BE2C (cell line): ENCODE measurements around the gene PCSK1N.

Source experiments
- DNase-seq: peaks from one replicate; pipeline ENCODE4 v3.0.0-alpha.2; 2020
- H3K27me3 ChIP-seq: fragments of 250-450 bp; sonication (Bioruptor Pico); 2 replicates; pipeline ENCODE4 v1.5.1; 2020; ENCODE audit warnings: mild to moderate bottlenecking
- H3K36me3 ChIP-seq: fragments of 250-450 bp; sonication (Bioruptor Pico); 2 replicates; pipeline ENCODE4 v1.5.1; 2020; ENCODE audit warnings: mild to moderate bottlenecking
- H3K4me1 ChIP-seq: fragments of 250-450 bp; sonication (Bioruptor Pico); 2 replicates; pipeline ENCODE4 v1.5.1; 2020
- H3K4me3 ChIP-seq: 2 replicates; pipeline ENCODE4 v1.5.1; 2011; ENCODE audit warnings: low read depth, low read length
- H3K9me3 ChIP-seq: fragments of 250-450 bp; sonication (Bioruptor Pico); 2 replicates; pipeline ENCODE4 v1.5.1; 2020
- TF ChIP-seq, protein P1 (sequence below): IDR thresholded peaks from 2 replicates; pipeline ENCODE4 v1.5.1; 2012; ENCODE audit warnings: mild to moderate bottlenecking, low read depth, low read length

Gene PCSK1N

DNA sequence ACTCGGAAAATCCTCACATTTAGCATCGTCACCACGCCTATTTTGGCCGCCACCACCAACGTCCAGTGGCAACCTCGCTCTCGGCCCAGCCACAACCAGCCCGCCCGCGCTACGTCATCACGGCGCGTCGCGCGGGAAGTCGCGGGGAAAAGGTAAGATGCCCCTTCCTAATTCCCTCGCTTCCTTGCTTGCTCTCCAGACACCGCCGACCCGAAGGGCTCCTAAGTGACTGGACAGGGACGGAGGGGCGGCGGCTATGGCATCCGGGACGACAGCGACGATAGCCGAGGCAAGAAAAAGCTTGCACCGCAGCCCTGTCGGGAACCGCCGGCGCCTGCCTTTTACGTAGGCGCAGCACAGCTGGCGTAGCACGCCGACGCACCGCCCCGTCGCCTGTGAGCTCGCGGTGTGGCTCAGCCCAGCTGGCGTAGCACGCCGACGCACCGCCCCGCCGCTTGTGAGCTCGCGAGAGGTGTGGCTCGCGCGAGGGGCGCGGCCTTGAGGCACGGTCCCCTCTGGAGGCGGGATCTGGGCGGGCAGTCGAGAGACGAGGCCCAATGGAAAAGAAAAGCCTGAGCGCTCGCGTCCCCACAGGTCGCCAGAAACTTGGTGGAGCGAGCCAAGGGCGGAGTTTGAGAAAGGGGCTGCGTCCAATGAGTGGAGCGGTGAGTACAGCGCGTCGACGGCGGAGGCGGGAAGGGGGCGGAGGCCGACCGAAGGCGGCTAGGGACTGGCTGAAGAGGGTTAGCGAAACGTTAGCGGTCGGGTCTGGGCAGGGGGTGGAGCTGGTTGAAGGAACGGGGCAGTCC is 33.9 kb downstream of the PCSK1N start, which contains the start of gene HDAC6:
HDAC6 (plus strand) TSS at position 788 of the 809 bp plus-strand sequence. CDS start 626 bp downstream, outside the sequence.
- peak; percentile 97 for DNase-seq
- Histone ChIP-seq H3K4me3 (peak within 1 kb of the TSS; percentile 76), H3K36me3 (no peaks in the 10 kb centered on the region), H3K27me3 (no peaks in the 10 kb centered on the region), H3K9me3 (no peaks in the 10 kb centered on the region), H3K4me1 (no peaks in the 10 kb centered on the region)
- TF ChIP-seq, protein P1, sequence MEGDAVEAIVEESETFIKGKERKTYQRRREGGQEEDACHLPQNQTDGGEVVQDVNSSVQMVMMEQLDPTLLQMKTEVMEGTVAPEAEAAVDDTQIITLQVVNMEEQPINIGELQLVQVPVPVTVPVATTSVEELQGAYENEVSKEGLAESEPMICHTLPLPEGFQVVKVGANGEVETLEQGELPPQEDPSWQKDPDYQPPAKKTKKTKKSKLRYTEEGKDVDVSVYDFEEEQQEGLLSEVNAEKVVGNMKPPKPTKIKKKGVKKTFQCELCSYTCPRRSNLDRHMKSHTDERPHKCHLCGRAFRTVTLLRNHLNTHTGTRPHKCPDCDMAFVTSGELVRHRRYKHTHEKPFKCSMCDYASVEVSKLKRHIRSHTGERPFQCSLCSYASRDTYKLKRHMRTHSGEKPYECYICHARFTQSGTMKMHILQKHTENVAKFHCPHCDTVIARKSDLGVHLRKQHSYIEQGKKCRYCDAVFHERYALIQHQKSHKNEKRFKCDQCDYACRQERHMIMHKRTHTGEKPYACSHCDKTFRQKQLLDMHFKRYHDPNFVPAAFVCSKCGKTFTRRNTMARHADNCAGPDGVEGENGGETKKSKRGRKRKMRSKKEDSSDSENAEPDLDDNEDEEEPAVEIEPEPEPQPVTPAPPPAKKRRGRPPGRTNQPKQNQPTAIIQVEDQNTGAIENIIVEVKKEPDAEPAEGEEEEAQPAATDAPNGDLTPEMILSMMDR, result no peak

DNA sequence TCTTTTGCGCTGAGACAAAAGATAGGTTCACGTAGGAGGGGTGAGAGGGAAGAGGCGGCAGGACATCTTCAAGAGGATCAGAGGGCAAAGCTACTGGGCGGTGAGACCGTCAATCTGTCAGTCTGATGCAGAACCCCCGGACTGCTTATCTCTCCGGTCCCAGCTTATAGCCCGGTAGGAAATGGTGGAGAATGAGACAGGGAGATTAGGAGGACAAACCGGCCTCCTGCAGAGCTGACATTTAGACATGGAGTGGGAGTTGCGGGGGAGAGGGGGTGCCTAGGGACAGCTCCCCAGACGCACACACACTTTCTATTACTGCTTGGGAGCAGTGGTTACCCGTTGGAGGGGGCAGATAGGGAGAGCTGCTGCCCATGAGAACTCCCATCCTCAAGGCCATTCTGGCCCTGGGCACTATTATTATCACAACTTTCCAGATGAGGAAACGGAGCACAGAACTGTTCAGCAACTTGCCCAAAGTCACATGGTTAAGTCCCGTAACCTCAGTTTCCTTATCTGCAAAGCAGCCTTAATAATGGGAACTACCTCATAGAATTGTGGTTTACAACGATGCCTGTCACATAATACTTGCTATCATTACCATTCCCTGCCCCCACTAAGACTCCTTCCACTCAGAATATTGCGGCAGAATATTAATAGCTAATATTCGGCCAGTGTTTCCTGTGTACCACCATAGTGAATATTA is 34.7 kb downstream of the PCSK1N start:
- no peaks in the 10 kb centered on the region for H3K4me1 ChIP-seq
- H3K9me3 ChIP-seq, result no peaks in the 10 kb centered on the region
- no peaks in the 10 kb centered on the region for H3K36me3 ChIP-seq
- peak overlapping the region; percentile 76 for H3K4me3 ChIP-seq
- TF ChIP-seq, protein P1, result no peak
- DNase-seq, result no peak
- H3K27me3 ChIP-seq, result no peaks in the 10 kb centered on the region

DNA sequence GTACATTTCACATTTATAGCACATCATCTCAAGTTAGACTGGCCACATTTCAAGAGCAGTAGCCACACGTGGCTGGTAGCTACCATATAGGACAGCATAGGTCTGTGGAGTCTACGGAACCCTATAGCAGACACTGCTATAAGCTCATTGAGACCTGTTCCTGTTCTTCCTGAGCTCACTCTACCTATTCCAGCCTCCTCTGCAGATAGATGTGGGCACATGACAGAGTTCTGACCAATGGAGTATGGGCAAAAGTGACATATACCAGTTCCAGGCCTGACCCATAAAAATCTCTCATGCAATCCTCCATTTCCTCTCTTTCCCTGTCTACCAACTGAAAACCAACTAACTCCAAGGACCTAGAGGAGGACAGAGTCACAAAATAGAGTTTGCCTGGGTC is 37.1 kb downstream of the PCSK1N start:
- no peak for DNase-seq
- Histone ChIP-seq H3K9me3 (no peaks in the 10 kb centered on the region), H3K4me1 (no peaks in the 10 kb centered on the region), H3K4me3 (no peak overlapping the region), H3K27me3 (no peaks in the 10 kb centered on the region), H3K36me3 (no peaks in the 10 kb centered on the region)
- TF ChIP-seq, protein P1, result no peak

DNA sequence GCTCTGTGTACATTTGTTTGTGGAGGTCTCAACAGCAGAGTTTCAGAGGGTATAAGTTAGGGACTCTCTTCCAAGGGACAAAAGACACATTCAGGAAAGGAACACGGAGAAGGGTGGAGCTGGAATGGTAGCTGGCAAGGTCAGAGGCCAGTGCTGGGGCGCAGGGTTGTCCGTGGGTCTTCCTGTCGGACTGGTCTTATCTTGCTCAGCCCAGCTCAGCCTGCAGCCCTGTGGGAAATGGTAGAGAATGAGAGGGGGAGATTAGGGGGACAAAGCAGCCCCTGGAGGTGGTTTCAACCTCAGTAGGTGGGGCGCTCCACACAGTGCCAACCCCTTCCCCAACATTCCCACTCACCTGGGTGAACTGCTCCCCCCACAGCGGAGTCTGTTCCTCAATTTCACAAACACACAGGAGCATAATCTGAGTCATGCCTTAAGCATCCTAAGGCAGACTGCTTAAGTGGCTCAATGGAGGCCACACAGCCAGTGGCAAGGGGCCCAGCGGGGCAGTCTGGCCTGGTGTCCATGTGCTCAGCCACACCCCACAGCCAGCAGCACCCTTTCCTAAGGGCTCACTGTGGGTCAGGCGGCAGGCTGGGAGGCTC is 40.4 kb downstream of the PCSK1N start:
- Histone ChIP-seq H3K4me1 (no peaks in the 10 kb centered on the region), H3K9me3 (no peaks in the 10 kb centered on the region), H3K36me3 (no peaks in the 10 kb centered on the region), H3K27me3 (no peaks in the 10 kb centered on the region), H3K4me3 (no peak overlapping the region)
- TF ChIP-seq, protein P1, result no peak
- DNase-seq, result no peak

DNA sequence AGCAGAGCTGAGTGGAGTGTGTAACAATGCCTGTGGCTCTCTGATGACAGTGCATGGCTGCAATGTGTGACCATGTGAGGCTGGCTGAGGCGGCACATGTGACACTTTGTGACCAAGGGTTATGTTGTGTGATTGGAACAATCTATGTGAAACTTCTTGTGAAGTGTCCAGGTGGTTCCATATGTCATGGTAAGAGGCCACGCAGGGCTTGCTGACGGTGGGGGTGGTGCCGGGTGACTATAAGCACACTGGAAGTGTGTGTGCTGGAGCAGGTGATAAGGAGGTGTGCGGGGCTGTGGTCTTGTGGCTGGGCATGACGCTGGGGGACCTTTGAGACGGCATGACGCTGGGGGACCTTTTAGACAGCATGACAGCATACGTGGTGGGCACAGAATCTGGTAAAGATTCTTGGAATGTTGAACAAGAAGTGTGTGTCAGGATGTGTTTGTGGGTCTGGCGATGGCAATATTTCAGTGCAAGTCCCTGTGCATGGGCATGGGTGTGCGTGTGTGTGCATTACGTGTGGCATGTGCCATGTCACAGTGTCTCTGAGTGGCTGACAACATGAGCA is 41.0 kb downstream of the PCSK1N start:
- TF ChIP-seq, protein P1, result no peak
- DNase-seq, result no peak
- H3K4me3 ChIP-seq, result no peak overlapping the region
- no peaks in the 10 kb centered on the region for H3K9me3 ChIP-seq
- H3K4me1 ChIP-seq, result no peaks in the 10 kb centered on the region
- no peaks in the 10 kb centered on the region for H3K36me3 ChIP-seq
- no peaks in the 10 kb centered on the region for H3K27me3 ChIP-seq
